ENCODE data around the gene BMI1. TPM values are rescaled to one million over a fixed set of nuclear protein-coding genes. Genes with fewer than 3 reads are reported as not detected.

BMI1 gene
- total RNA-seq, 4 donors from 2014 or later: 55.4 to 76.1 (median 62.6) TPM

DNA sequence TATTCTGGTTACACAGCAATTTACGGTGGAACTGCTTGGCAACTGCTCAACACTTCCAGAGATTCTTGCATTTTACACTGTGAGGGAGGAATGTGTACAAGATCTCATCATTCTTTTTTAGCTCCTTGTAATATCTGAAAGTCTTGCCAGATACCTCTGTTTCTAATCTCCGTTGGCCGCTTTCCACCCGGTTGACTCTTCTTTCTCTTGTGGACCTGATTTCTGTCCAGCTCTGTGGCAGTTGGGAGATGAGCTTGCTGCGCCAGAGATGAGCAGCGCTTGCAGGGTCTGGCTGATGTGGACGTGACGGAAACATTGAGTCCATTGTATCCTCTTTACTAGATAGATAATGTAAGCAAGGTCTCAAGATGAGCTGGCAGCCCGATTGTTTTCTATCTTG lies 52.0 kb downstream of the BMI1 start:
- no peak for DNase-seq (ENCODE audit: low spot score)
- no peak for ATAC-seq (ENCODE audit: low FRiP score)
- TF ChIP-seq, protein P1, sequence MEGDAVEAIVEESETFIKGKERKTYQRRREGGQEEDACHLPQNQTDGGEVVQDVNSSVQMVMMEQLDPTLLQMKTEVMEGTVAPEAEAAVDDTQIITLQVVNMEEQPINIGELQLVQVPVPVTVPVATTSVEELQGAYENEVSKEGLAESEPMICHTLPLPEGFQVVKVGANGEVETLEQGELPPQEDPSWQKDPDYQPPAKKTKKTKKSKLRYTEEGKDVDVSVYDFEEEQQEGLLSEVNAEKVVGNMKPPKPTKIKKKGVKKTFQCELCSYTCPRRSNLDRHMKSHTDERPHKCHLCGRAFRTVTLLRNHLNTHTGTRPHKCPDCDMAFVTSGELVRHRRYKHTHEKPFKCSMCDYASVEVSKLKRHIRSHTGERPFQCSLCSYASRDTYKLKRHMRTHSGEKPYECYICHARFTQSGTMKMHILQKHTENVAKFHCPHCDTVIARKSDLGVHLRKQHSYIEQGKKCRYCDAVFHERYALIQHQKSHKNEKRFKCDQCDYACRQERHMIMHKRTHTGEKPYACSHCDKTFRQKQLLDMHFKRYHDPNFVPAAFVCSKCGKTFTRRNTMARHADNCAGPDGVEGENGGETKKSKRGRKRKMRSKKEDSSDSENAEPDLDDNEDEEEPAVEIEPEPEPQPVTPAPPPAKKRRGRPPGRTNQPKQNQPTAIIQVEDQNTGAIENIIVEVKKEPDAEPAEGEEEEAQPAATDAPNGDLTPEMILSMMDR (IDR thresholded peaks at IDR 0.05): no peak

DNA sequence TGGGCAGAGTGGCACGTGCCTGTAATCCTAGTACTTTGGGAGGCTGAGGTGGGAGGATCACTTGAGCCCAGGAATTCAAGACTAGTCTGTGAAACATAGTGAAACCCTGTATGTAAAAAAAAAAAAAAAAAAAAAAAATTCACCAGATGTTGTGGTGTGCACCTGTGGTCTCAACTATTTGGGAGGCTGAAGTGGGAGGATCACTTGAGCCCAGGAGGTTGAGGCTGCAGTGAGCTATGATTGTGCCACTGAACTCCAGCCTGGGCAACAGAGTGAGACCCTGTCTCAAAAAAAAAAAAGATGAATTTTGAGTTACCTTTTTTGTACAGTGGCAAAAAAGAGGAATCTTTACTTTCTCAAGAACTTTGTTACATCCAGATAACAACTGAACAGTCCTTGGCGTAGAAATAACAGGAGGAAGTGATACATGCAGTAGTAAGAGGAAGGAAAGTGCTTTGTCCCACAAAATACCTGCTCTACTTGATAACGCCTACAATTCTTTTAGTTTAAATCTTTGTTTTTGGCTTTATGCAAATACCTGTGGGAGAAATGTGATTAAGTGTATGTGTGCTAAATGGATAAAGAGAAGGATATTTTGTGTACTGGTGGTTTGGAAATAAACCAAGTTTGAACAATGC lies 53.7 kb downstream of the BMI1 start:
- TF ChIP-seq, protein P1 (IDR thresholded peaks at IDR 0.05): no peak
- DNase-seq (ENCODE audit: low spot score): no peak
- ATAC-seq (ENCODE audit: low FRiP score): no peak

DNA sequence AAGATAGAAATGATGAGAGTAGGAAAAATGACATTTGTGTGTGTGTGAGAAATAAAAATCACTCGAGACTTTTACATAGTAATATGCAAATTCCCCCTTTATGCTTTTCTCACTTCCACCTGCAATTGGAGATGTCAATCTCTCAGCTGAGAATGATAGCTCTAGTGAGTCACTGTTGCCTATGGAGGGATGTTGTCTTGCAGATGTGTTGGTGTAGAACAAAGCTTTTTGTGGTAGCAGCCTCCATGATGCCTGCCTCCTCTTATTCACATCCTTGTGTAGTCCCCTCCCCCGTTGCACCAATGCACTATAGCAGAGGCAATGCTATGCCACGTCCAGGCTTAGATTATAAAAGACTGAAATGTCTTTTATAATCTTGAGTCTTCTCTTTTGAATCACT lies 58.2 kb downstream of the BMI1 start:
- ATAC-seq (ENCODE audit: low FRiP score): no peak
- TF ChIP-seq, protein P1 (IDR thresholded peaks at IDR 0.05): no peak
- DNase-seq (ENCODE audit: low spot score): no peak

Small RNAs within 50 kb of the gene (small RNA-seq; reads per million reads assigned to genes)
- not detected for gene AL158211.3

Other genes starting within 250 kb of the BMI1 start
- not detected for gene EBLN1, start 103.1 kb upstream of the BMI1 start, total RNA-seq
- gene COMMD3, start 4.7 kb upstream of the BMI1 start, total RNA-seq: 10 to 100 TPM; 17.8 to 31.9 (median 26.7) TPM
- not detected for gene SPAG6, start 24.4 kb downstream of the BMI1 start, total RNA-seq